NCI-H2196 (cell line): ENCODE measurements around the gene TSC2.
"Not testable (repeated sequence)": the region's sequence is repeated elsewhere in the genome, so short reads cannot be mapped to it uniquely, and the experiment has no call there.

Experiments used
- DNase-seq: peaks from one replicate; lab custom pipeline; 2025; ENCODE audit not compliant: unreplicated experiment; lab: John Stamatoyannopoulos, UW

Gene TSC2

DNA sequence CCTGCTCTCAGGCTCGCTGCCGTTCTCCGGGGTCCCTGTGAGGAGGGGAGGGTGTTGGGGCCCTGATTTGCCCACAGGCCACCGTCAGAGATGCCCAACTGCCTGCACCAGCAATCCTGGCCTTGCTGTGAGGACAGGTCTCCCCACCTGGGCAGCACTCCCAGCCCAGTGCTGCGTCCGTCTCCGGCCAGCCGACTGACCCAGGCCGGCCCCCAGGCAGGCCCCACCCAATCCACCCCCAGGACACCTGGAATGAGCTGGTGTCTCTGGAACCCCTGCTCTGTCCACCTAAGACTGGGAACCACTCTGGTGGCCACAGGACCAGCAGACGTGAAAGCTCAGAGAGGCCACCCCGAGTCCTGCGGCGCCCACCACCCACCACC lies 67.8 kb downstream of the TSC2 start:
- no peak for DNase-seq

DNA sequence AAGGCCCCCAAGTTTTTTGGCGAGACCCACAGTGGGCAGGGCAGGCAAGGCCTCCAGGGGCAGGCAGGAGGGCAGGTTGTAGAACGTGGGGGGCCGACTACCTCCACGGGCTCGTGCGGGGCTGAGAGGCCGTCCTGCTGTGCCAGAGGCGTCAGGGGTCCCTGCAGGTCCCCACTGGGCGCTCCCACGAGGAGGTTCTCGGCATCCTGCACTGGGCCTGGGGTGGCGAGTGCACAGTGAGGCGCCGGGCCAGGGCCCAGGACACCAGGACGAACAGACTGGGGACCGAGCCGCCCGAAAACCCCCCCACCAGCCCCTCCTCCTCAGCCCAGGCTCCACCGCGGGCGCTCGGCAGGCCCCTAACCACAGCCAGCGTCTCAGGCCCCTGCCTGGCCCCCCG lies 68.6 kb downstream of the TSC2 start:
- not testable (repeated sequence) for DNase-seq

DNA sequence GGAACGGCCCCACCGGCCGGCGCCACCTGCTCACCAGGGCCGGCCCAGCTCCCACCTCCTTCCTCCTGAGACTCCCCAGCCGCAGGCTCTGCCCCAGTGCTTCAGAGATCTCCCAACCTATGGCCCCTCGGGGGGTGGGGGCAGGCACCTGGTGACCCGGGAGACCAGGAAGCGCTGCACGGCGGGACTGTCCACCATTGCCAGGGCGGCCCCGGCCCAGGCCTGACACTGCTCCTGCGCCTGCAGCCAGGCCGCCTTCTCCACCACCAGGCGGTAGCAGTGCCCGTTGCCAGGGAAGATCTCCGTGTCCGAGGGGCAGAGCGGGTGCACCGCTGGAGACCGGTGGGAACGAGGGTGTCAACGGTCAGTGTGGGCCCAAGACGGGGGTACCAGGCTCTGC lies 69.6 kb downstream of the TSC2 start:
- not testable (repeated sequence) for DNase-seq

DNA sequence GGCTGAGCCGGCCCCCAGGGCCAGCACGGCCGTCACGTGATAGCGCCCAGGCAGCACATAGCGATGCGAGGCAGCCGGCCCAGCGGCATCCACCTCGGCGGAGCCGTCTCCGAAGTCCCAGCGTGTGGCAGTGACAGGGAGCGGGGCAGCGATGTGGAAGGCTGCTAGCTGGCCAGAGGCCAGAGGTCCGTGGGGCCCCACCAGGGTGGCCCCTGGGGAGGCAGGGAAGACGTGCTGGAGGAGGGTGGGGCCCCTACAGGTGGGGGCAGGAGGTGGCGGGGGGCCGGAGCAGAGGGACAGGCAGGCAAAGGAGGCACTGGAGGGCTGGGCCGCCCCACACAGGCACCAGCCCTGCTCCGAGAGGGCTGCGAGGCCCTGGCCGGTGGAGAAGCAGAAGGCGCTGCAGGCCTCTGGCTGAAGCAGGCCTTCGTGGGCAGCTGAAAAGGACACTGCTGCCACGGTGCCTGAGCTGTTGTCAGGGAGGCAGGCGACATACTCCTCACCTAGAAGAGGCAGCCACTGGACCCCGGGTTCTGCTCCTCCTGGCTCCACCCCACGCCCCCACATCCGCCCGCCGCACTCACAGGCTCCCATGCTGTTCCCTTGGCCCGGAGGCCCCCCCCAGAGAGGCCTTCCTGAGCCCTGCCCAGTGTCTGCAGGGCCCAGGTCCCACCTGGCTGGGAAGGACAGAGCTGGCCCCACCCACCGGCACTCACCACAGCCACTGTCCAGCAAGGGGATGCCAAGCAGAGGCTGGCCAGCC lies 70.4 kb downstream of the TSC2 start:
- not testable (repeated sequence) for DNase-seq

DNA sequence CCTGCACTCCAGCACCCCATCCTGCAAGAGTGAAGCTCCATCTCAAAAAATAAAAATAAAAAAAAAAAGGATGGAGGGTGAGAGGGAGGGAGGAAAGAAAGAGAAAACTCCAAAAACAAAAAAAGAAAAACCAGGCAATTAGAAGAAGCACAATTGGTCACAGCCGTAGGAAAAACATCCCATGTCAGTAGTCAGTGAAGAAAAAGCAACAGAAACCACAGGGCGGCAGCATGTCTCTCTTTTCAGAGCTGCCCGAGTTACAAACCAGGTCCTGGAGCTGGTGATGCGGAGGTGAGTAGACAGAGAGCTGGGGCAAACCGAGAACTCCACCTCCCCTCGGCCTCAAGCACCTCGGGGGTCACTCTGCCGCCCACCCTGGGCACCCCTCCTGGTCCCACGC lies 73.5 kb downstream of the TSC2 start:
- DNase-seq, result peak; percentile 39

DNA sequence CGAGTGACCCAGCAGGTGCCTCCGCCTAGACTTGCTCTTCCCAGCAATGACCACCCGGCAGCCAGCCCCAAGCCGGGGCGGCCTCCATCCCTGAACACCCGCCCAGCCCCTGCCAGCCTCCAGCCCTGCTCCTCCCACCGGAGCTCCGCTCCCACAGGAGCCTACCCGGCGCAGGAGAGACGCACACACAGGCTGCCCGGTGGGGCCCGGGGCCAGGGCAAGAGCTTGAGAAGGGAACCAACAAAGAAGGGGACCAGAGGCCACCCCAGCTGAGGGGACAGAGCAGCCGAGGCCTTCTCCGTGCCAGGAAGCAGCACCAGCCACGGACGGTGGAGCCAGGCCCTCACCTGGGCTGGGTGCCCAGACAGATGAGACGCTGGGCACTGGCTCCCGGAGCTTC lies 74.1 kb downstream of the TSC2 start:
- peak; percentile 42 for DNase-seq

DNA sequence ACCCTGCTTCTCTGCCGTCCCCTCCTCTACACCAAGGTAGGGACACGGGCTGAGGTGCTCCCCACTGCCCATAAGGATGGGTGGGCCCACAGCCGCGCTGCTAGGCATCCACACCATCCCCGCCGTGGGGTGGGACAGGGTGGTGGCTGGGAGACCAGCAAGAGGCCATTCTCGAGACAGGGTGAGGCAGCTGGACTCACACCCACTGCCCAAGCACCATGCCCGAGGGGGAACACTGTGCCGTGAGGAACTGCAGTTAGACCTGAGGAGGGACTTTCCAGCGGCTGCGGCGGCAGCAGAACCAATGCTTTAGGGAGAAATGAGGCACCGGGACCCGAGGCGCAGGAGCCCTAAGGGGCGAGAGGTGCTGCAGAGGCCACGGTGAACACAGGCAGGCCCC lies 74.6 kb downstream of the TSC2 start:
- no peak for DNase-seq

DNA sequence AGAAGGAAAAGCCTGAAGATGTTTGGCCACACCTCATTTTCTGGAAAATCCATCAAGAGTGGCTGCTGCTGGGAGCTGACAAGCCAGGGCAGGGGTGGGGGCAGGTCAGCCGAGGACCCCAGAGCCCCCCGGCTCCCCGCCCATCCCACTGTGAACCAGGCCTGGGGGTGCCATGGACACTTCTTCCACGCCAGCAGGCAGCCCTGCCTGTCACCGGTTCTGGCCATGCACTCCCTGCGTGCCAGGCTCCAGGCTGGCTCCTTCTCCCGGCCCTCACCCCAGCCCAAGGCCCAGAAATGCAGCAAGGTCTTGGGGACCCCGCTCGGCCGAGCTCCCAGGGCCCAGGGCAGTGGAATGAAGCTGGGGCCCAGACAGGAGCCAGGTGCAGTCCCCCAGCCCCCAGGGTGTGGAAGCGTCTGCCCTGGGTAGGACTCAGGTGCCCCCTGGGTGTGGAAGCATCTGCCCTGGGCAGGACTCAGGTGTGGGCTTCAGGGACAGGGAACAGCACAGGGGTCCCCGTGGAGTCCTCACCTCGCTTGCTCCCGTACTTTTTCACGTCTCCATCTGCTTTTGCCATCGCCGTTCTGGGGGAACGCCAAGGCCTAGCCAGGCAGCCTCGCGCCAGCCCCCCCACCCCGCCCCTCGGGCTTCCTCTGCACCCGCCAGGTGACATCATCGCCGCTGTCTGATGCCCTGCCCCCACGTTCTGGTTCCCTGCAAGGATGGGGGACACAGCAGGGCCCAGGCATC lies 75.3 kb downstream of the TSC2 start:
- DNase-seq, result not testable (repeated sequence)

DNA sequence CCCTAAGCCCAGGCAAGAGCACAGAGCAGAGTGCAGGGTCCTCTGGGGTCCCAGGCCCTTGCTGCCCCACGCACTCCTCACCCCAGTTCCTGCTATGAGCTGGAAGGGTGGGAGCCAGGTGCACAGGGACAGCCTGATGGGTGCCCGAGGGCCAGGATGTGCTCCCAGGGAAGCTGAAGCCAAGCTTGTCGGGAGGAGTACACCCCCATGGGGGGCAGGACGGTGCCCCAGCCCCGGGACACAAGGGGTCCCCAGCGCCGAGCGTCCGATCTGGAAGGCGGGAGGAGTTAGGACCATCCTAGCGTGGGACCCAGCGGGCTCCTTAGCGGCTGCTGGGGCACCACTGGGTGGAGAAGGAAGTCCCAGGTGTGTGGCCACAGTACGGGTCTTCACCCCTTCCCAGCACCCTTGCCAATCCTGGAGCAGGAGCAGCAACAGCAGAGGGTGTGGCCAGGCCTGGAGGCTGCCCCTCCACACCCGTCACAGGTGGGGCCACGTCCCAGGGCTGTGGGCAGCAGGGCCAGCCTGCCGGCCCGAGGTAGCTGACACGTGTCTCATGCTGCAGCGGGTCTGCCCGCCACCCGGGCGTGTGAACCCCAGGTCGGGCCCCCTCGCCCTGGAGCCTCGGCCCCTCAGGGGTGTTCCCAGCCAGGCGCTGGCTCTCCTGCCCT lies 76.1 kb downstream of the TSC2 start:
- not testable (repeated sequence) for DNase-seq

DNA sequence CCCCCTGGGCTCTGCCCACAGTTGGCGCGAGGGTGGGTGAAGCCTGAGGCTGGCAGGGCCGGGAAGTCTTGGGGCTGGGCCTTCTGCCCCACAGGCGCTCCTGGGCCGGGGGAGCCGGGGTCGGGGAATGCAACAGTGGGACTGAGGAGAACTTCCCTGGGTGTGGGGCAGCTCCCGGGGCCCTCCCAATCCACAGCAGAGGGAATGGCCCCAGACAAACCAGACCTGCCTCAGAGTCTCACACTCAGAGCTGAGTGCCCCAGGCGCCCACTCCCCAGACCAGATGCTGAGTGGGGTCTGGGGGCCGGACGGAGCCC lies 76.5 kb downstream of the TSC2 start:
- DNase-seq, result not testable (repeated sequence)

DNA sequence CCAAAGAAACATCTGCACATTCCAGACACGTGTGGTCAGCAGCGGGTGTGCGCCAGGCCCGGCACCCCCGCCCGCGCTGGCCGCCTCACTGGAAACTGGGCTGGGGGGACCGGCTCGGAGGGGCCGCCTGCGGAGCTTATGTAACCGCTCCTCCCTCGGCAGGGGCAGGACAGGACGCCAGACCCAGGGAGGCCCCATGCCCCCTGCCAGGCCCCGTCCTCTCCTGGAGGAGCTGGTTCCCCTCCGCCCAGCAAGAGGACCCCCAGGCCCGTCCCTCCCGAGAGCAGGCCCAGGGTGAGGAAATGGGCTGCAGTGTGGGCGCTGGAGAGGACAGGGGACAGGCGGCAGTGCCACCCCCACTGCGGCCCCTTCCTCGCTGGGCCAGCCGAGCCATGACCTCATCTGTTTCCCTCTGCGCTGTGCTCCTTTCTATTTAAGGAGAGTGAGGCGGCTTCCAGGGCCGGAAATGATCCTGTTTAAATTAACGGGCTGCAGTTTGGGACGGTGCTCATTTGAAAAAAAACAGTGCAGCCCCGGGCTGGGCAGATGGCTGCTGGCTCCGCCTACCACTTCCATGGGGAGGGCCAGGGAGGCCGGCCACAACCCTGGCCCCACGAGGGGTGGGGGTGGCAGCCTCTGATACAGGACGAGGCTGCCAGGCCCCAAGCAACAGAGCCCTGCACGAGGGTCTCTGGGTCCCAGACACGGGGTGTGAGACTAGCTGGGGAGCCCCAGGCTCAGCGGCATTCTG lies 77.1 kb downstream of the TSC2 start:
- DNase-seq, result peak; percentile 37

DNA sequence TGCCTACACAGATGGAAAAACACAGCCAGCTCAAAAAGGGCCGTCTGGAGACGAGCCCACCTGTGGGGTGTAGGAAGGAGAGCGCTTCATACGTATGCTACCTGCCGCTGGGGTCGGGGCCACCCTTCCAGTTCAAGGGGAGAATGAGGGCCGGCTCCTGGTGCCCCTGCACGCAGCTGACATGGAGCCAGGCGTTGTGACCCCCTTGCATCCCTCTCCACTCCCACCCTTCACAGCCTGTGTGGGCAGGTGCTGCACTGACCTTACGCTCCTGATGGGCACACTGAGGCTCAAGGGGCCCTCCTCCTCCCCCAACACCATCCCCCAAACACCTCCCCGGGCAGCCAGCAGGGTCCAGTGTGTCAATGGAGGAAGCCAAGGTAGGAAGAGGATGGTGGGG lies 77.8 kb downstream of the TSC2 start:
- DNase-seq, result not testable (repeated sequence)

DNA sequence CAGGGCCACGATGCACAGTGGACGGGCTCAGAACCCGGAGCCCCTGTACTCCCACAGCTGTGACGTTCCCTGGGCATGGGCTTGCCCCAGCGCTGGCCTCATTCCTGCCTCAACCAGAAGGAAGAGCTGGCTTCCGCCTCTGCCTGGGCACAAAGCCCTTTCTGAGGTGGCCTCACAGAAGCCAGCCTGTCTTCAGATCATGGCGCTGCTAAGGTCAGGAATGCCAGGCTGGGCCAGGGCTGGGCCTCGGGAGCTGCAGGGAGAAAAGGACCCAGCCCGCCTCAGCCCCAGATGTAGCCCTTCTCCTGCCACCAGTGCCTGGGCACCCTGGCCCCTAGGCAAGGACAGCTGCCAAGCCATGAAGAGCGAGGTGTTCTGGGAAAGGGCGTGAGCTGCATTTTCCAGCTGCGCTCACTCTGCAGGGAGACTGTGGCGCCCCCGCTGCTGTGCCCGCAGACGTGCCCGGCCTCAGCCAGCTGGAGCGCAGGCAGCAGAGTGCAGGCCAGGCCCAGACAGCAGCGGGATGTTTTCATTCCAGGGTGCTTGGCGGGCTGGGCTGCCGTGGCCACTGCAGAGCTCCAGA lies 78.5 kb downstream of the TSC2 start:
- DNase-seq, result not testable (repeated sequence)

DNA sequence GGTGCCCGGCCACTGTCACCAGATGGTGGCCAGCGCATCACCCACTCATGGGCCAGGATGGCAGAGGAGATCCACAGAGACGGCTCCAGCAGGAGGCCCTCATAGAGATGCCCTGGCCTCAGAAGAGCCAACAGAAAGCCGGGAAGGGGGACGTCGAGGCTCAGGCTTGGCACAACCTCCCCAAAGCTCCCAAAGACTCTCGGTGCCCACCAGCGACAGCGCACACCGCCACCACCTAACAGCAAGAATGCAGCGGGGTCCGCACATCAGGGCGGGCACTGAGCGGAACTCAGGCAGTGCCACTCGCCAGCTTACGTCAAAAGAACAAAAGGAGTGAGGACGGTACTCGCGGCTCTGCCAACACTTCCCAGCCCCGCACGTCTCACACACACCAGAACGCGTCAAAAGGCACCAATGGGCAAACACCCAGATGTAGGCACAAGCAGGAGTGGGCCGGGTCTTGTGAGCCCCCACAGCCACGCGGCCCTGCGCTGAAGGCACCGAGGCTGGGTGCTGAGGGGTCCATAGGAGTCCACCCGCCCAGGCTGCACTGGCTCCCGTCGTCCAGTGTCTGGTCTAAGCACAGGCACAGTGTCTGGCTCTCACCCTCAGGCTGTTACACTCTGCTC lies 79.3 kb downstream of the TSC2 start:
- DNase-seq, result not testable (repeated sequence)

DNA sequence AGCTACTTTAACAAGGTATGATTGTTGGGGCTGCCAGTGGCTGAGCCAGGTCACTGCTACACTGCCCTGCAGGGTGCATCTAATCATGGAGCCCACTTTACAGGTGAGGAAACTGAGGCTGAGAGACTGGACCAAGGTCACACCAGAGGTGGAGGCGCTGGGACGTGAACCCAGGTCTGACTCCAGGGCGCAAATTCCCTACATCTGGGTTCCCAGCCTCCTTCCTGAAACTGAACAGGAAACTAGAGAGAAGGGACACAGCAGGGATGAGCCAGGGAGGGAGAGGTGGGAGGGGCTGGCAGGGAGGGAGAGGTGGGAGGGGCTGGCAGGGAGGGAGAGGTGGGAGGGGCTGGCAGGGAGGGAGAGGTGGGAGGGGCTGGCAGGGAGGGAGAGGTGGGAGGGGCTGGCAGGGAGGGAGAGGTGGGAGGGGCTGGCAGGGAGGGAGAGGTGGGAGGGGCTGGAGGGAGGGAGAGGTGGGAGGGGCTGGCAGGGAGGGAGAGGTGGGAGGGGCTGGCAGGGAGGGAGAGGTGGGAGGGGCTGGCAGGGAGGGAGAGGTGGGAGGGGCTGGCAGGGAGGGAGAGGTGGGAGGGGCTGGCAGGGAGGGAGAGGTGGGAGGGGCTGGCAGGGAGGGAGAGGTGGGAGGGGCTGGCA lies 80.0 kb downstream of the TSC2 start:
- peak; percentile 28 for DNase-seq

DNA sequence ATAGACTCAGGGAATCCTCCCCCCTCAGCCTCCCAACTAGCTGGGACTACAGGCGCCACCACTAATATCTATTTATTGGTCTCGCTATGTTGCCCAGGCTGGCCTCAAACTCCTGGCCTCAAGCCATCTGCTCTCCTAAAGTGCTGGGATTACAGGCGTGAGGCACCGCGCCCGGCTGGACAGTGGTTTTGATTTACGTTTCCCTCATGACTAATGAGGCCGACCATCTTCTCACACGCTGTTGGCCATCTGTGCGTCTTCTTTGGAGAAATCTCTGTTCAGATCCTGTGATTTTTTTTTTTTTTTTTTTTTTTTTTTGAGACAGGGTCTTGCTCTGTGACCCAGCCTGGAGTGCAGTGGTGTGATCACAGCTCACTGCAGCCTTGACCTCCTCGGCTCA lies 81.5 kb downstream of the TSC2 start:
- DNase-seq, result not testable (repeated sequence)

DNA sequence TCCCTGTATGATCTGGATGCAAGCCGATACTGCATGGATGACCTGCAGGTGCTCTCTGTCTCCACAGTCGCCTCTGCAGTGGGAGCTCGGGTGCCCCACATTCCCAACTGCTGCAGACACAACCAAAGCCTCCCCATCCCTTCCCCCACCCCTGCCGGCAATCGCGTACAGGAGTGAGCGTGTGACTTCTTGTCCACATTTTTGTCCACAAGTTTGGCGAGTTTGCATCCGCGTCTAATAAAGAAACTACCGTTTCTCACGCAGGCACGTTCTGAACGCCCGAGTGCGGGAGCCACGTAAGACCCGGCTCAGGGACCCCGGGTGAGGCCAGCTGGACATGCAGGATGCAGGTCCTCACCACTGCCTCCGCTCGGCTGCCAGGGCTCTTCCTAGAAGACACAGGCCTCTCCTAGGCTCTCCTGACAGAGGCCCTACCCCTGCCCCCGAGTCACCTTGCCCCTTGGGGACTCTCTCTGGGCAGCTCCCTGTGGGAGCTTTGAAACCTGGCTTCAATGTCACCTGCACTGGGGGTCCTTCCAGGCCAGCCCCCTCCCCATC lies 82.2 kb downstream of the TSC2 start:
- DNase-seq, result not testable (repeated sequence)

DNA sequence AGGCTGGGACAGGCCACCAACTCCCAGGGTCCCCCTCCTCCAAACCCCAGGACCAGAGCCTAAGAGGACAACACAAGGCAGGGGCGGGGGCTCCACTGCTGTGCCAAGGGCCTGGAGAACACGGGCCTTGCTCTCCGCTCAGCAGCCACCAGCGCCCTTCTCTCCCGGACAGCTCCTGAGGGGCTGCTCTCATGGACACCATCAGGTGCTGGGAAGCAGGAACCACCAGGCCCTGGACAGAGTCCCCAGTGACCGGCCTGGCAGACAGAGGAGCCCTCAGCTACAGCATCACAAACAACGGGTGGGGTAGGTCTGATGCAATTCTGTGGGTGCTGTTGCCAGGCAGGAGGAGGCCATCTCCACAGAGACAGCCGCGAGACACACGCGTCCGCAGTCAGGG lies 86.0 kb downstream of the TSC2 start:
- DNase-seq, result not testable (repeated sequence)

DNA sequence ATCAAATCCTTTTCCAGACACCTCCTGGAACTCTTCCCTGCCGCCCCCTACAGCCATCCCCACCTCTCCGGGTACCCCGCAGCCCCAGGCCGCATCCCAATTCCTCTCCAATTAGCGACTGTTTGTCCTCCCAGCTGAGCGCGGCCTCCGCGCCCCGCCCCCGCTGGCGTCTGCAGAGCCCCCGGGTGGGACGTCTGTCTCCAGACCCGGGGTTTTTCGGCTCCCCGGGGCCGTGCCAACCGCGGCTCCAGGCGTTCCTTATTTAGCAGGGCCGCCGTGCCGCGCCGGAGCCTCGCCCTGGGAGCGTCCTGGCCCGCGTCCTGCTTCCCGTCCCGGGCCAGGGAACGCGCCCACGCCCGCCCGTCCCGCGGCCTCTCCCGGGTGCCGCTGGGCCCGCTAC lies 87.3 kb downstream of the TSC2 start:
- not testable (repeated sequence) for DNase-seq
